Measurements from ENCODE around the gene CCDC107.
A peak's percentile ranks its signal among the peaks of the same experiment; 100 is the strongest.
"Not testable (repeated sequence)": the region's sequence is repeated elsewhere in the genome, so short reads cannot be mapped to it uniquely, and the experiment has no call there.

The CCDC107 gene

GRCh38 chr9:35658137-35658967, at the start of gene CCDC107:
TSS of gene CCDC107 (plus strand) at chr9:35658292. CDS start at chr9:35658380, 88 bp downstream.
- DNase-seq, result peak; percentile 84

- no peak for DNase-seq
Measured at GRCh38 chr9:35609001-35609819, 48.9 kb upstream of the CCDC107 start.

GRCh38 chr9:35609820-35610163, 48.3 kb upstream of the CCDC107 start:
- DNase-seq, result no peak

- peak; percentile 70 for DNase-seq
Measured at GRCh38 chr9:35611230-35611797, 46.8 kb upstream of the CCDC107 start.

GRCh38 chr9:35612066-35612465, 46.0 kb upstream of the CCDC107 start:
- DNase-seq, result not testable (repeated sequence)

GRCh38 chr9:35612843-35613242, 45.2 kb upstream of the CCDC107 start:
- no peak for DNase-seq

- DNase-seq, result no peak
Measured at GRCh38 chr9:35615981-35616680, 42.0 kb upstream of the CCDC107 start.

- DNase-seq, result peak; percentile 72
Measured at GRCh38 chr9:35616681-35617459, 41.2 kb upstream of the CCDC107 start.

- no peak for DNase-seq
Measured at GRCh38 chr9:35617548-35617947, 40.5 kb upstream of the CCDC107 start.

- no peak for DNase-seq
Measured at GRCh38 chr9:35618325-35618727, 39.8 kb upstream of the CCDC107 start, which contains the start of gene CD72. TSS of gene CD72 (minus strand) at chr9:35618413. CDS start at chr9:35618303, 110 bp downstream.

- peak; percentile 57 for DNase-seq
Measured at GRCh38 chr9:35618854-35619799, 39.0 kb upstream of the CCDC107 start.

- DNase-seq, result peak; percentile 33
Measured at GRCh38 chr9:35619800-35620158, 38.3 kb upstream of the CCDC107 start.

GRCh38 chr9:35627575-35627974, 30.5 kb upstream of the CCDC107 start:
- no peak for DNase-seq

GRCh38 chr9:35628389-35628991, 29.6 kb upstream of the CCDC107 start:
- no peak for DNase-seq

GRCh38 chr9:35629597-35629996, 28.5 kb upstream of the CCDC107 start:
- DNase-seq, result no peak

GRCh38 chr9:35635730-35636129, 22.4 kb upstream of the CCDC107 start:
- DNase-seq, result no peak

- DNase-seq, result no peak
Measured at GRCh38 chr9:35636135-35636876, 21.8 kb upstream of the CCDC107 start.

- not testable (repeated sequence) for DNase-seq
Measured at GRCh38 chr9:35636877-35637246, 21.2 kb upstream of the CCDC107 start.

GRCh38 chr9:35637427-35637955, 20.6 kb upstream of the CCDC107 start:
- not testable (repeated sequence) for DNase-seq

Data from activated CD4-positive, alpha-beta T cell treated with anti-CD3 and anti-CD28 coated beads for 48 hours (primary cell).